ENCODE measurements around the gene CFAP410.

CFAP410 gene

DNA sequence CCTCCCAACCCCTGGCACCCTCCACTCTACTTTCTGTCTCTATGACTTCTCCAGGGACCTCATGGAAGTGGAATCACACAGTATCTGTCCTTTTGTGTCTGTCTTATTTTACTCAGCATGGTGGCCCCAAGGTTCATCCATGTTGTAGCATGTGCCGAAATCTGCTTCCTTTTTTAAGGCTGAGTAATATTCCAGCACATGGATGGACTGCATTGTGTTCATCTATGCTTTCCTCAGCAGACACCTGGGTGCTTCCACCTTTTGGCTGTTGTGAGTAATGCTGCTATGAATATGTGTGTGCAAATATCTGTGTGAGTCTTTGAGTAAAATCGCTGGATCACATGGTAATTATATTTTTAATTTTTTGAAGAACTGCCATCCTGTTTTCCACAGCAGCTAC is 40.9 kb downstream of the CFAP410 start:
- peak; percentile 56 for DNase-seq (ENCODE audit: low read depth)
- TF ChIP-seq, protein P1, sequence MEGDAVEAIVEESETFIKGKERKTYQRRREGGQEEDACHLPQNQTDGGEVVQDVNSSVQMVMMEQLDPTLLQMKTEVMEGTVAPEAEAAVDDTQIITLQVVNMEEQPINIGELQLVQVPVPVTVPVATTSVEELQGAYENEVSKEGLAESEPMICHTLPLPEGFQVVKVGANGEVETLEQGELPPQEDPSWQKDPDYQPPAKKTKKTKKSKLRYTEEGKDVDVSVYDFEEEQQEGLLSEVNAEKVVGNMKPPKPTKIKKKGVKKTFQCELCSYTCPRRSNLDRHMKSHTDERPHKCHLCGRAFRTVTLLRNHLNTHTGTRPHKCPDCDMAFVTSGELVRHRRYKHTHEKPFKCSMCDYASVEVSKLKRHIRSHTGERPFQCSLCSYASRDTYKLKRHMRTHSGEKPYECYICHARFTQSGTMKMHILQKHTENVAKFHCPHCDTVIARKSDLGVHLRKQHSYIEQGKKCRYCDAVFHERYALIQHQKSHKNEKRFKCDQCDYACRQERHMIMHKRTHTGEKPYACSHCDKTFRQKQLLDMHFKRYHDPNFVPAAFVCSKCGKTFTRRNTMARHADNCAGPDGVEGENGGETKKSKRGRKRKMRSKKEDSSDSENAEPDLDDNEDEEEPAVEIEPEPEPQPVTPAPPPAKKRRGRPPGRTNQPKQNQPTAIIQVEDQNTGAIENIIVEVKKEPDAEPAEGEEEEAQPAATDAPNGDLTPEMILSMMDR (IDR thresholded peaks at IDR 0.05; ENCODE audit: insufficient read depth, low read depth, low read length, missing control alignments): peak; percentile 35
- H3K4me3 ChIP-seq (ENCODE audit: low read depth, low read length): no peak overlapping the region

DNA sequence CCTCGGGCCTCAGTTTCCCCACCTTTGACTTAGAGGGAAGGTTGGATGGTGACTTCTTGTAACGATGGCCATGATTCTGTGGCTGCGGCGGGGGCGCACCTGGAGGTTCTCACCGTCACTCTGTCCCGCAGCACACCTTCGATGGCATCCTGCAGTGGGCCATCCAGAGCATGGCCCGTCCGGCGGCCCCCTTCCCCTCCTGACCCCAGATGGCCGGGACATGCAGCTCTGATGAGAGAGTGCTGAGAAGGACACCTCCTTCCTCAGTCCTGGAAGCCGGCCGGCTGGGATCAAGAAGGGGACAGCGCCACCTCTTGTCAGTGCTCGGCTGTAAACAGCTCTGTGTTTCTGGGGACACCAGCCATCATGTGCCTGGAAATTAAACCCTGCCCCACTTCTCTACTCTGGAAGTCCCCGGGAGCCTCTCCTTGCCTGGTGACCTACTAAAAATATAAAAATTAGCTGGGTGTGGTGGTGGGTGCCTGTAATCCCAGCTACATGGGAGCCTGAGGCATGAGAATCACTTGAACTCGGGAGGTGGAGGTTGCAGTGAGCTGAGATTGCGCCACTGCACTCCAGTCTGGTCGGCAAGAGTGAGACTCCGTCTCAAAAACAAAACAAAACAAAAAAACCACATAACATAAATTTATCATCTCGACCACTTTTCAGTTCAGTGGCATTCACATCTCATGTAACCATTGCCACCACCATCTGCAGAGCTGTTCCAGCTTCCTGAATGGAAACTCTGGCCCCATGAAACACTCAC is 41.5 kb downstream of the CFAP410 start:
- DNase-seq (ENCODE audit: low read depth): peak; percentile 91
- TF ChIP-seq, protein P1 (IDR thresholded peaks at IDR 0.05; ENCODE audit: insufficient read depth, low read depth, low read length, missing control alignments): peak; percentile 85
- no peak overlapping the region for H3K4me3 ChIP-seq (ENCODE audit: low read depth, low read length)

DNA sequence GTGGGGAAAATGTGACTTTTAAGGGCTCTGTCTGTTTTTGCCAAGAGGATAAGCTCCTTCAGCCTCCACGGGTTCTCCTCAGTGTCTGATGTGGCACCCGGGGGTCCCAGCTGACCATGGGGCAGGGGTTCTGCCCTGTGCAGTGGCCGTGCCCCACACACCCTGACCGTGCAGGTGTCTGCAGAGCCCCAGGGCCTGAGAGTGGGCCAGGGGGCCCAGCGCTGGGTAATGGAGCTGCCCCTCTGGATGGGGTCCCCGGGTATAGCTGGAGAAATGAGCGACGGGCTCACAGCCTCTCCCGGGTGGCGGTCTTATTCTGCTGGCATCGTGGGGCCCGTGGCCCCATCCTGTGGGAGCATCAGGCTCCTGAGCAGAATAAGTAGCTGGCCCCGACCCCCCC is 42.3 kb downstream of the CFAP410 start:
- TF ChIP-seq, protein P1 (IDR thresholded peaks at IDR 0.05; ENCODE audit: insufficient read depth, low read depth, low read length, missing control alignments): no peak
- H3K4me3 ChIP-seq (ENCODE audit: low read depth, low read length): no peak overlapping the region

DNA sequence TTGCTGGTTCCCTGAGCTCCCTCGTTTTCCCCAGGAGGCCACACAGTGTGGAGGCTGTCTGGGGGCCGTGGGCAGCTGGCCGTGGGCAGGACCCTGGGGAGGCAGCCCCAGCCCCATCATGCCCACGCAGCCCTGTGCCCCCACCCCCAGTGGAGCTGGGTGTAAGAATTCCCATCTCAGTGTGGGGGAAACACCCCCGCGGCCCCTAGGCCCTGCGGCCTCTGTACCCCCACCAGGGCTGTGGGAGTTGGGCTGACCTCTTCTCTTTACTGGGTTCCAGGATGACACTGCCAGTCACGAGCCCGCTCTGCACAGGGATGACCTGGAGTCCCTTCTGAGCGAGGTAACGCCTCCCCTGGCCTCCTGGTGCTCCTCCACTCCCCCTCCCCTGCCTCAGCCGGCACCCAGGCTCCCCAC is 43.1 kb downstream of the CFAP410 start:
- TF ChIP-seq, protein P1 (IDR thresholded peaks at IDR 0.05; ENCODE audit: insufficient read depth, low read depth, low read length, missing control alignments): no peak
- no peak overlapping the region for H3K4me3 ChIP-seq (ENCODE audit: low read depth, low read length)
- DNase-seq (ENCODE audit: low read depth): no peak

More for the DNA sequence above, 42.3 kb downstream of the CFAP410 start:
- no peak for DNase-seq (ENCODE audit: low read depth)

DNA sequence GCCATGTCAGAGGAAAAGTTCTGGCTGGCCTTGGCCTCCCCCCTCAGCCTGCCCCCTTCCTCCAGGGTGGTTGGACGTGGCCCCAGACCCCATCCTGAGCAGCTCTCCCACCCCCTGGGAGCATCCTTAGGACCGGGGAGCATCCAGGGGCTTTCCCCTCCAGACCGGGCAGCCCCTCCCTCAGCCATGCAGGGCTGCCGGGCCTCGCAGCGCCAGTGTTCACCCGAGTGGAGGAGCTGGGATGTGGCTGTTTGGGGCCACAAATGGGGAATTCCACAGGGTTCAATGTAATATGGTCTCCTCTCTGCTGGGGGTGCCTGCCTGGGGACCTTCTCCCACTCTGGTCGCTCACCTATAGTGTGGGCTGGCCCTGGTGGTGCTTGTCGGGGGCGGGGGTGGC is 43.5 kb downstream of the CFAP410 start:
- H3K4me3 ChIP-seq (ENCODE audit: low read depth, low read length): no peak overlapping the region
- DNase-seq (ENCODE audit: low read depth): no peak
- TF ChIP-seq, protein P1 (IDR thresholded peaks at IDR 0.05; ENCODE audit: insufficient read depth, low read depth, low read length, missing control alignments): no peak

DNA sequence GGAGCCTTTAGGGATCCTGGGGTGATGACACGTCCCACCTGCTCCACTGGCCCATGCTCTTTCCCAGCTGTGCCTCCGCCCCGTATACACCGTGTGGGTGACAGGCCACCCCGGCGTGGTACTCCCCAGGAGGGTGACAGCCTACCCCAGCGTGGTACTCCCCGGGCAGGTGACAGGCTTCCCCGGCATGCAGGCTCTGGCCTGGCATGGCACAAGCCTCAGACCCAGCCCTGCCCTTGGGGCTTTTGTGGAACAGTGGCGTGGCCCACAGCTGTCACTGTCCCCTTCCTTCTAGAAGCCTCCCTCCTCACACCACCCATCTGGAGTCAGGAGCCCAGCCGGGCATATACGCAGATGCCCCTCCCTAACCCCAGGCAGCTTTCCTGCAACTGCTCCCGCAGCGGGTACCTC is 44.0 kb downstream of the CFAP410 start:
- no peak for DNase-seq (ENCODE audit: low read depth)
- TF ChIP-seq, protein P1 (IDR thresholded peaks at IDR 0.05; ENCODE audit: insufficient read depth, low read depth, low read length, missing control alignments): no peak
- no peak overlapping the region for H3K4me3 ChIP-seq (ENCODE audit: low read depth, low read length)

Measured in GM12865 (cell line).